Measurements from ENCODE around the gene IL24. TPM values are rescaled to one million over a fixed set of nuclear protein-coding genes. Genes with fewer than 3 reads are reported as not detected.
A peak's percentile ranks its signal among the peaks of the same experiment; 100 is the strongest.

The IL24 gene
- total and polyA plus RNA-seq, 8 donors: not detected

GRCh38 chr1:206915030-206915735 is 17.9 kb downstream of the IL24 start:
- H3K27me3 ChIP-seq: no peaks in the 10 kb centered on the region
- no peak overlapping the region for H3K4me3 ChIP-seq
- H3K9me3 ChIP-seq: no peaks in the 10 kb centered on the region
- 67 to 75% methylated on average over 15 of the region's 15 CpGs for WGBS, 2 donors
- no peak for FAIRE-seq
- H3K27ac ChIP-seq: no peak overlapping the region
- DNase-seq: no peak
- H3K36me3 ChIP-seq: no peaks in the 10 kb centered on the region
- peaks cover 0 to 13% (median 0%) of the 10 kb centered on the region in 3 donors for H3K4me1 ChIP-seq
- ATAC-seq: no peak
- intact Hi-C loops (cut with DNase I): loop anchor here in 1 of 3 donors (10.0 kb wide), 1 partner anchor 430 kb away; no protein-coding TSS in a partner anchor
- TF ChIP-seq CTCF (IDR thresholded peaks at IDR 0.05): no peak

GRCh38 chr1:206916000-206916709 is 18.9 kb downstream of the IL24 start:
- Histone ChIP-seq H3K4me3 (no peak overlapping the region), H3K4me1 (peaks cover 0 to 4% (median 0%) of the 10 kb centered on the region in 3 donors), H3K27me3 (no peaks in the 10 kb centered on the region), H3K36me3 (no peaks in the 10 kb centered on the region), H3K27ac (no peak overlapping the region), H3K9me3 (no peaks in the 10 kb centered on the region)
- no peak for FAIRE-seq
- intact Hi-C loops (cut with DNase I): loop anchor here in 1 of 3 donors (10.0 kb wide), 1 partner anchor 431 kb away; no protein-coding TSS in a partner anchor
- TF ChIP-seq CTCF (IDR thresholded peaks at IDR 0.05): no peak
- no peak for DNase-seq
- no peak for ATAC-seq
- WGBS, 2 donors: 63 to 69% methylated on average over 8 of the region's 8 CpGs

- no peak overlapping the region for H3K27ac ChIP-seq
- H3K9me3 ChIP-seq: no peaks in the 10 kb centered on the region
- ATAC-seq (no peak), DNase-seq (no peak), FAIRE-seq (no peak)
- no peak for TF ChIP-seq CTCF (IDR thresholded peaks at IDR 0.05)
- H3K27me3 ChIP-seq: no peaks in the 10 kb centered on the region
- no peaks in the 10 kb centered on the region for H3K4me1 ChIP-seq
- no peak overlapping the region for H3K4me3 ChIP-seq
- H3K36me3 ChIP-seq: no peaks in the 10 kb centered on the region
- intact Hi-C loops (cut with DNase I): loop anchor here in 1 of 3 donors (10.0 kb wide), 1 partner anchor 433 kb away; no protein-coding TSS in a partner anchor
- 76 to 79% methylated on average over 3 of the region's 3 CpGs for WGBS, 2 donors
Measured at GRCh38 chr1:206918076-206918475, 20.8 kb downstream of the IL24 start.

- Histone ChIP-seq H3K4me1 (no peaks in the 10 kb centered on the region), H3K9me3 (no peaks in the 10 kb centered on the region), H3K27me3 (no peaks in the 10 kb centered on the region), H3K36me3 (no peaks in the 10 kb centered on the region), H3K27ac (peak within 1 kb of the TSS in 2 of 4 donors; percentile 6 to 33), H3K4me3 (no peak within 1 kb of the TSS)
- no peak for TF ChIP-seq CTCF (IDR thresholded peaks at IDR 0.05)
- 55 to 61% methylated on average over 7 of the region's 7 CpGs for WGBS, 2 donors
- ATAC-seq: peak in 2 of 4 donors; percentile 49 to 59
- DNase-seq: peak in 1 of 6 donors; percentile 46
- no peak for FAIRE-seq
- intact Hi-C loops (cut with DNase I): no loop called here
Measured at GRCh38 chr1:206921772-206922265, 24.6 kb downstream of the IL24 start, which contains the start of gene FCMR. FCMR (minus strand) TSS chr1:206921941; CDS start chr1:206921854, 87 bp downstream.

All from pancreas (tissue), 10 donors.